Measurements from ENCODE around the gene NCF4. TPM values are rescaled to one million over a fixed set of nuclear protein-coding genes. Genes with fewer than 3 reads are reported as not detected.
A peak's percentile ranks its signal among the peaks of the same experiment; 100 is the strongest.

Gene NCF4
- total RNA-seq, 1 donor from 2014 or later = 51.0 TPM

GRCh38 chr22:36921309-36922104 is 60.7 kb downstream of the NCF4 start:
- DNase-seq (ENCODE audit: low spot score) = peak; percentile 89

GRCh38 chr22:36922105-36922608 is 61.4 kb downstream of the NCF4 start:
- DNase-seq (ENCODE audit: low spot score) = no peak

GRCh38 chr22:36922711-36923110 is 61.9 kb downstream of the NCF4 start:
- DNase-seq (ENCODE audit: low spot score) = no peak

GRCh38 chr22:36923131-36923788 is 62.5 kb downstream of the NCF4 start:
- DNase-seq (ENCODE audit: low spot score) = no peak

- DNase-seq (ENCODE audit: low spot score) = peak; percentile 85
These were observed 63.4 kb downstream of the NCF4 start for GRCh38 chr22:36924151-36924698.

- no peak for DNase-seq (ENCODE audit: low spot score)
These were observed 64.8 kb downstream of the NCF4 start for GRCh38 chr22:36925388-36926290.

GRCh38 chr22:36926309-36926708 is 65.5 kb downstream of the NCF4 start:
- DNase-seq (ENCODE audit: low spot score) = no peak

- DNase-seq (ENCODE audit: low spot score) = no peak
These were observed 66.1 kb downstream of the NCF4 start for GRCh38 chr22:36926721-36927435.

Other genes with a start within 250 kb of the NCF4 start
- 0.19 TPM for gene CACNG2, start 157.3 kb upstream of the NCF4 start, total RNA-seq
- gene IFT27, start 84.9 kb upstream of the NCF4 start, total RNA-seq = 21.4 TPM
- gene PVALB, start 44.0 kb upstream of the NCF4 start, total RNA-seq = not detected
- gene CSF2RB, start 52.6 kb downstream of the NCF4 start, total RNA-seq = 13.3 TPM
- 58.5 TPM for gene TST, start 158.4 kb downstream of the NCF4 start, total RNA-seq
- 63.8 TPM for gene MPST, start 158.7 kb downstream of the NCF4 start, total RNA-seq
- gene KCTD17, start 190.7 kb downstream of the NCF4 start, total RNA-seq = 13.4 TPM
- gene TMPRSS6, start 248.7 kb downstream of the NCF4 start, total RNA-seq = not detected

Measured in mesenteric fat pad (tissue), 1 donor.